HG03432 (cell line): Measurements from ENCODE around the gene TMEM53.
"Not testable (repeated sequence)": the region's sequence is repeated elsewhere in the genome, so short reads cannot be mapped to it uniquely, and the experiment has no call there.

Source experiments
- ATAC-seq: cut with Tn5 transposase; IDR thresholded peaks from one replicate; pipeline ENCODE4 v1.9.1; 2021; ENCODE audit warnings: mild to moderate bottlenecking, moderate library complexity; ENCODE audit not compliant: unreplicated experiment

The TMEM53 gene

DNA sequence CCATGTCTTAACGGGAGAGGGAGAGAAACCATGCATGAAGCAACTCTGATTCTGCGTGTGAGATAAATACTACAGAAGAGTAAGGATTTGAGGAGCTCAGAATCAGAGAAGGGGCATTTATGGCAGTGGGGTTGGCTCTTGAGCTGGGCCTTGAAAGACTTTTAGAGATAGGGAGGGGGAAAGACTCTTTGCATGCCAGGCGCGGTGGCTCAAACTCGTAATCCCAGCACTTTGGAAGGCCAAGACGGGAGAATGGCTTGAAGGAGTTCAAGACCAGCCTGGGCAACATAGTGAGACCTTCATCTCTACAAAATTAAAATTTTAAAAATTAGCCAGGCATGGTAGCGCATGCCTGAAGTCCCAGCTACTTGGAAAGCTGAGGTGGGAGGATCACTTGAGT lies 905 bp upstream of the TMEM53 start:
- no peak for ATAC-seq

- peak; percentile 1 for ATAC-seq
These were observed 587 bp downstream of the TMEM53 start for GRCh38 chr1:44673675-44674112.

DNA sequence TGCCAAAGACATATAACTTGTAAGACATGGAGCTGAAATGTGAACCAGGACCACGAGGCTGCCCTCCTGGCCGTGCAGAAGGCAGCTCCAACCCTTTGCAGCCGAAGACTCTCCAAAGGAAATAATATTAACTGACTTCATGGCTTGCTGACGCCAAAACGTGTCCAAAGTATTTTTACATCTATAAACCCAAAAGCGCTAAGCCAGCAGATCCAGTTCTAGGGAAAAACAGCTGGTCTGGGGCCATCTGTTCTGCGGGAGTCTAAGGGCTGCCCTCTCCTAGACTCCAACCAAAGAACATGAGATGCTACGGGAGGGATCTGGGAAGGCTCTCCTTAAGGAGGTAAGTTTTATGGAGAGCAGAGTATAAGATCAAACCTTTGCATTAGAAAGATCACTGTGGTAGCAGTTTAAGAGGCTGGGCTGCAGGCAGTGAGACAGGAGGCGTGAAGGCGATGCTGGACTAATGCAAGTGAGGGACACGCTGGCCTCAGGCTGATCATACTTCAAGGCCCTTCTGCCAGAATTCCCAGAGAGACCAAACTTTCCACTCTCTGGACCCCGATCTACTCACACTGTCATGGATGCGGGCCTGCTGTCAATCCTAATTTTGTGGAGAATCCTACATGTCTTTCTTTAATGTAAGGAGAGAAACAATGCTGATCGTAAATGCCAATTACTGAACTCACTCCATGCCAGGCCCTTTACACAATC lies 1.2 kb downstream of the TMEM53 start:
- no peak for ATAC-seq

GRCh38 chr1:44672254-44672955 lies 1.9 kb downstream of the TMEM53 start:
- ATAC-seq, result no peak

- ATAC-seq, result no peak
These were observed 3.3 kb downstream of the TMEM53 start for GRCh38 chr1:44670751-44671640.

GRCh38 chr1:44666719-44667118 lies 7.6 kb downstream of the TMEM53 start:
- ATAC-seq, result not testable (repeated sequence)

DNA sequence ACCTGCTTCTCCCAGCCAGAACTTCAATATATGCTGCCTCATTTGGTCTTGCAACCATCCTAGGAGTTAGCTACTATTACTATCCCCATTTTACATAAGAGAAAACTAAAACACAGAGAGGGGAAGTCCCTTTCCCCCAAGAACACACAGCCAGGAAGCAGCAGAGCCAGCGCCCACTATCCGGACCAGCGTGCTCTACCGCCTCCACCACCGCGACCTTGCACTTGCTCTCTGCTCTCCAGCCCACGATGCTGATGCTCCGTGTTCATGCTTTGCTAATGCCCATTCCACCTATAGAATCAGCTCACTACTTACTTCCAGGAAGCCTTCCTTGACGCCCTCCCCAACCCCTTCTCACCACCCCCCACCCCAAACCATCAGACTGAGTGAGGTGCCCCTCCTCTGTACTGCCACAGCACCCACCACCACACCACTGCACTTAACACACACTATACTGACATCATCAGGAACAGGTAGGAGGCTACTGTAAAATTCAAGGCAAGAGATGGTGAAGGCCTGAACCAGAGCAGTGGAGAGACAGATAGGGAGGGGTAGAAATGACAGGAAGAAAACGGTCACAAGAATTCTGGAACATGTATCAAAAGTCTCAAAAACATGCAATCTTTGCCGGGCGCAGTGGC lies 9.4 kb downstream of the TMEM53 start:
- no peak for ATAC-seq

DNA sequence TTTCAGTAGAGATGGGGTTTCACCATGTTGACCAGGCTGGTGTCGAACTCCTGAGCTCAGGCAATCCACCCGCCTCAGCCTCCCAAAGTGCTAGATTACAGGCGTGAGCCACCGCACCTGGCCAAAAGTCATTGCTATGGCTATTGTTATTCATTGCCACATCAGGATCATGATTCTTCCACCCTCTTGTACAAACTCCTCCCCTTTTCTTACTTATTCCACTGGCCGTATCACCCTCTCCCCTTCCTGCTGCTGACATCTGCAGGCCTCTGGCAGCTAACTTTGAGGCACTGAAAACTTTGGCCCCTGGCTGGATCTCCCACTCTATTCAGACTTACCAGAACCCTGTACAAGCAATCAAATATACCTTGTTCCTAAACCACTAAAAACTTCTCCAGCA lies 10.9 kb downstream of the TMEM53 start:
- no peak for ATAC-seq

DNA sequence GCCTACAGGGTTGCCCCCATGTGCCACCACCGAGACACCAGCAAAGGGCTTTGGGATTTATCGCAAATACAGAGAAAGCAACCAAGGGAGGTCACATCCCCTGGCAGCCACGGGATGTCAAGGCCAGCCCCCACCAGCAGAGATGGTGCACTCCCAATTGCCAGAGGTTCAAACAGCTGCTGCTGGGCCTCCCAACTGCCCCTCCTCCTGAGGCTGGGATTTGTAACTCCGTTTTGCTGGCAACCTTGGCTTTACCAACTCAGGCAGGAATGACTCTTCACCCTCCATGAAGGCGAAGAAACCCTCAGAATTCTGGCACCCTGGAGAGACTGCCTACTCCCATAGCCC lies 11.6 kb downstream of the TMEM53 start:
- ATAC-seq, result no peak

- no peak for ATAC-seq
These were observed 12.2 kb downstream of the TMEM53 start for GRCh38 chr1:44661781-44662682.

- no peak for ATAC-seq
These were observed 14.1 kb downstream of the TMEM53 start for GRCh38 chr1:44660176-44660575.

GRCh38 chr1:44659566-44659965 lies 14.7 kb downstream of the TMEM53 start:
- ATAC-seq, result no peak

DNA sequence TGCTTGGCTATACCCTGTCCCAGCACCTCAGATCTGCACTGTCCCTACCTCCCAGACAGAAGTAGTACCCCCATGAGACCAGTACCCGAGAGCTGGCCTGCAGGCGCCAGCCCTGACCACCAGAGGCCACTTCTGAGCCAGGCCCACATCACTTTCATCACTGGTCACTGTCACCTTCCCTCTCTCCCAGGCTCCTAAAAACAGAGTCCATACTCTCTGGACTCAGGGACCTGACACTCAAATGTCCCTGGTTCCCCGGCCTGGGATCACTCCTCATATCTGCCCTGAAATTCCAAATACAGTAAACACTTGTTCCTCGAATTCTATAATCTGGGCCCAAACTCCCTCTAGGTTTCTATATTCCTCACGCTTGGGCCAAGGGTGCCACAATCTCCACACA lies 18.7 kb downstream of the TMEM53 start:
- ATAC-seq, result no peak

DNA sequence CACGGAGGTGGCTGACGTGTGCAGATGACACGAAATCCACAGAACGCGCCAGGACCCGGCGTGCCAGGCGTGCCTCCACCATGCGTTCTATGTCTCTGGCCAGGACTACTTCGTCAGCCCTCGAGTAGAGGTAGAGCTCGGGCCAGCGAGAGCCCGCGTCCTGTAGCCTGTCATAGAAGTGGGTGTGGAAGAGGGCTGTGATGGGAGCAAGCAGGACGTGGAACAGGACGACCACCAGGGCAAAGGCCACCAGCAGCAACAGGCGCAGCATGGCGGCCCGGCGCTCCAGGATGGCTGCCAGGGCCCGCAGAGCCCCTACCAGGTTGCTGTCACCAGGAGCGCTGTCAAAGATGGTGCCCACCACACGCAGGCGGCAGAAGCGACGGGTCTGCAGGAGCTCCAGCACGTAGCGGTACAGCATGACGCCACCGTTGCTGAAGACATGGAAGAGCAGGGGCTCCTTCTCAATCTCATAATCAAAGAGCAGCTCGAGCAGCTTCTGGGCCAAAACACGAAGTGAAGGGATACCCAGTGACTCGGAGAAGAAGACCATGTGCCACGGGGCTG lies 19.6 kb downstream of the TMEM53 start:
- no peak for ATAC-seq

DNA sequence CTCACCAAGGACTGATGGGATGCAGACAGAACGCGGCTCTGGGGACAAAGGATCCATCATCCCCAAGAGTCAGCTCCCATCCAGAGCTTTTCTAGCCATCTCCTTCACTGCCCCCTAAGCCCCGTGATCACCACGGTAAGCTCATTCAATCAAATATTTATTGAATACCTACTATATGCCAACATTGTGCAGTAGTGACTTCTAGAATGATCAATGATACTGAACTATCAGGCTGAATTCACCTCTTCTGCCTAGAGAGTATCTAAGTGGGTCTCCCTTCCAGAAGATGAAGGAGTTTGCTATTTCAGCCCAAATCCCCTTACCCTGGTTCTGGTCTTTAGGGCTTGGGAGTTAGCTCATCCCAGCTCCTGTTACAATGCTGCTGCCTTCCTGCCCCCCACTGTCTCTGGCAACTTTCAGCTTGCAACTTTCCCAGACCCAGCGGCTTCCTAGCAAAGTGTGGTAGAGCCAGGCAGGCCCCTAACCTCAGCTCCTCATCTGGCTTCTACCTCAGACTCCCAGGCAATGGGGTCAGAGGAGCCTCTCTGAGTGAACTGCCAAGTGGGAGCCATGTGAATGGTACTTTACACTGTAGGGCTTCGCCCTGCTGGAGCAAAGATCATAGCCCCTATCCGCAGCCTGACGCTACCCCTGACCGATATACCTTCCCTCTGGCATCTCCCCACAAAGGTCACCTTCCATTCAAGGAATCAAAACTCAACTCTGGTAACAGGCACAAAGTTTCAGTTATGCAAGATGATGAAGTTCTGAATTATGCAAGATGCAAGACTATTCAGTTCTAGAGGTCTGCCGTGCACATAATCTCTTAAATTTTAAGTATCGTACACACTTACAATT lies 20.9 kb downstream of the TMEM53 start:
- no peak for ATAC-seq

GRCh38 chr1:44652445-44653106 lies 21.7 kb downstream of the TMEM53 start:
- peak; percentile 70 for ATAC-seq

GRCh38 chr1:44651069-44651468 lies 23.2 kb downstream of the TMEM53 start:
- no peak for ATAC-seq

DNA sequence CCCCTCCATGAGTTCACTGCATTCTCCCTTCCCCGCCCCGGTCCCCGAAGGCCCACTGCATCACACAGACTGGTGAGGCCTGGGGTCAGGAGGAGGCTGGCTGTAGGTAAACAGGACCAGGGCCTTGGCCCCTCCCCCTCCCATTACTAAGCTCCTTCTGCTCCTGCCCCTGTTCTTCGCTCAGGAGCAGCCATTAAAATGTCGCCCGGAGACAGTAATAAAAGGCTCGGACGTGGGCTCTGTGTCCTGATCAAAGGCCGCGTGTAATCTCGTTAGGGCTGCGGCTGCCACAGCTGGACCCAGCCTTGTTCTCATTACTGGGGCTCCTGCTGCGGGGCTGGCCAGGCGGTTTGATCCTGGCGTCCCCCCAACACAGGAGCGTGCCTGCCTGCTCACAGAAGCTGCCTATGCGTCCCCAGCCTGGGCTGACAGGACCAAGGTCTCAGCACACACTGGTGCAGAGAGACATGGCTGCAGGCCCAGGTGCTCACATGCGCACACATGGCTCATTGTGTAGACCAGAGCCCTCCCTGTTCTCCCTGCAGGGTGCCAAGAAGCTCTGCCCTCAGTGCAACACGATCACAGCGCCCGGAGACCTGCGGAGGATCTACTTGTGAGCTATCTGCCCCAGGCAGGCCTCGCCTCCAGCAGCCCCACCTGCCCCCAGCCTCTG lies 24.0 kb downstream of the TMEM53 start:
- ATAC-seq, result no peak
